ENCODE results near the gene HSD17B2. TPM values are rescaled to one million over a fixed set of nuclear protein-coding genes. Genes with fewer than 3 reads are reported as not detected.

Gene HSD17B2
- total RNA-seq, 2 experiments from 2014 or later, result not detected

DNA sequence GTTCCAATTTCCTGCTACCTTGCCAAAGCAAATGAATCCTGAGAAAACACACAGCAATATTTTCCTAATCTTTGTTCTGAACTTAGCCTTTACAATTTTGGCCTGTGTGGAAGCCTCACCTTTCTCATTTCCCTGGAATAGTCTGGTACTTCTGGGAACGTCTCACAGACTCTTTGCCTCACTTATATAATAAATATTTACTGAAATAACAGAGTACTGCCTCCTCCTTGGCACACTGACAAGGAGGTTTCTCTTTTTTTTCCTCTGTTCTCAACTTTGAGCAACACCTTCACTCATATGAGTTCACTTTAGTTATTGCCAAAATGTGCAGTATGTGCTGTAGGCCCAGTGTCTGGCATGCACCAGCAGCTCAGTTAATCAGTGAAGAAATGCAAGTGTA, 37.3 kb downstream of the HSD17B2 start:
- Mint-ChIP-seq H3K4me3 (no peak overlapping the region), H3K27me3 (peaks cover 30% of the 10 kb centered on the region), H3K27ac (no peak overlapping the region), H3K4me1 (ENCODE audit: low read depth) (peaks cover 8% of the 10 kb centered on the region), H3K36me3 (no peaks in the 10 kb centered on the region), H3K9me3 (peaks cover 4% of the 10 kb centered on the region)
- no peak for DNase-seq
- ChIA-PET POLR2A (interaction anchor here (0.7 kb wide), 1 partner anchor 67 kb away, joined by 3 read pairs; no protein-coding TSS in a partner anchor), CTCF (no interaction called here)
- intact Hi-C loops (cut with micrococcal nuclease), result no loop called here

DNA sequence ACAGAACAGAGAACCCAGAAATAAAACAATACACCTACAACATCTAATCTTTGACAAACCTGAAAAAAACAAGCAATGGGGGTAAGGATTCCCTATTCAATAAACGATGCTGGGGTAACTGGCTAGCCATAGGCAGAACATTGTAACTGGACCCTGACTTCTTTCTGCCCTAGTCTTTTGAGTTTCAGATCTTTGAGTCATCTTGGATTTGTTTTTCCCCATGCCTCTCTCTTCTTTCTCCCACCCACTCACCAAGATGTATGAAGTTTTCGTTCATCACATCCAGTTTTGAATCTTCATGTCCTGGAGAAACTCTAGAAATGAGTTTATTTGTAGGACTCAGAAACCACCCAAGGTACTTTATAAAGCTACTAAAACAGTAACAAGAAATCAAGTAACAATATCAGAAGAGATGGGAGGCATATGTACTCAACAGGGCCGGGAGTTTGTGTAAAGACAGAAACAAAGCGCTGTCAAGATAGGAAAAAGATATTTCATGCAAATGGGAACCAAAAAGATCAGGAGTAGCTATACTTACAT, 39.0 kb downstream of the HSD17B2 start:
- Mint-ChIP-seq H3K36me3 (no peaks in the 10 kb centered on the region), H3K27me3 (peaks cover 29% of the 10 kb centered on the region), H3K4me1 (ENCODE audit: low read depth) (peaks cover 8% of the 10 kb centered on the region), H3K9me3 (peaks cover 4% of the 10 kb centered on the region), H3K27ac (no peak overlapping the region), H3K4me3 (no peak overlapping the region)
- no peak for DNase-seq
- intact Hi-C loops (cut with micrococcal nuclease), result no loop called here
- POLR2A ChIA-PET, result no interaction called here
- CTCF ChIA-PET, result no interaction called here

DNA sequence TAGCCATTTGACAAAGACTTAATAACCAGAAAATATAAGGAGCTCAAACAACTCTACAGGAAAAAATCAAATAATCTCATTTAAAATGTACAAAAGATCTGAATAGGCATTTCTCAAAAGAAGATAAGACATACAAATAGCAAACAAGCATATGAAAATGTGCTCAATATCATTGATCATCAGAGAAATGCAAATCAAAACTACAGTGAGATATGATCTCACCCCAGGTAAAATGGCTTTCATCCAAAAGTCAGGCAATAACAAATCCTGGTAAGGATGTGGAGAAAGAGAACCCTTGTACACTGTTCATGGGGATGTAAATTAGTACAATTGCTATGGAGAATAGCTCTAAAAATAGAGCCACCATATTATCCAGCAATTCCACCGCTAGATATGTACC, 43.1 kb downstream of the HSD17B2 start:
- Mint-ChIP-seq H3K36me3 (no peaks in the 10 kb centered on the region), H3K27ac (no peak overlapping the region), H3K27me3 (peaks cover 33% of the 10 kb centered on the region), H3K9me3 (peaks cover 4% of the 10 kb centered on the region), H3K4me1 (ENCODE audit: low read depth) (peaks cover 12% of the 10 kb centered on the region), H3K4me3 (no peak overlapping the region)
- DNase-seq, result no peak
- ChIA-PET POLR2A (no interaction called here), CTCF (no interaction called here)
- intact Hi-C loops (cut with micrococcal nuclease), result no loop called here

DNA sequence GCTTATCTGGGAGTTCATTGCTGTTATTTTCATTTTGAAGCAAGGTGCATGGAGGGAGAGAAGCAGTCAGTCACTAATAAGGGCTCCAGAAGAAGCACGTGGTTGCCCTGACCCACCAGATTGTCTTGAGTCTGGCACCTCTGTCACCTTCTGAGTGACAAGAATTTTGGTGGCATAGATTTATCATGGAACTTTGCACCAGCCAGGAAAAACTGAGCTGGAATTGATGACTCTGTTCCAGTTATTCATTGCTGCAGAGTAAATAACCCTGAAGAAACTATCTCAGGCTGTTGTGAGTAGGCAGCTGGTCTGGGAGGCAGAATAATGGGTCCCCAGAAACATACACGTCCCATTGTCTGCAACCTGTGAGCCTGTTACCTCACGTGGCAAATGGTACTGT, 44.8 kb downstream of the HSD17B2 start:
- CTCF ChIA-PET, result no interaction called here
- intact Hi-C loops (cut with micrococcal nuclease), result loop anchor here (5.0 to 10.0 kb wide), 2 partner anchors 112 to 155 kb away; no protein-coding TSS in a partner anchor
- H3K9me3 Mint-ChIP-seq, result peaks cover 4% of the 10 kb centered on the region
- H3K27ac Mint-ChIP-seq, result no peak overlapping the region
- POLR2A ChIA-PET, result no interaction called here
- peaks cover 25% of the 10 kb centered on the region for H3K27me3 Mint-ChIP-seq
- H3K4me3 Mint-ChIP-seq, result no peak overlapping the region
- no peak for DNase-seq
- H3K4me1 Mint-ChIP-seq (ENCODE audit: low read depth), result peaks cover 4% of the 10 kb centered on the region
- no peaks in the 10 kb centered on the region for H3K36me3 Mint-ChIP-seq

DNA sequence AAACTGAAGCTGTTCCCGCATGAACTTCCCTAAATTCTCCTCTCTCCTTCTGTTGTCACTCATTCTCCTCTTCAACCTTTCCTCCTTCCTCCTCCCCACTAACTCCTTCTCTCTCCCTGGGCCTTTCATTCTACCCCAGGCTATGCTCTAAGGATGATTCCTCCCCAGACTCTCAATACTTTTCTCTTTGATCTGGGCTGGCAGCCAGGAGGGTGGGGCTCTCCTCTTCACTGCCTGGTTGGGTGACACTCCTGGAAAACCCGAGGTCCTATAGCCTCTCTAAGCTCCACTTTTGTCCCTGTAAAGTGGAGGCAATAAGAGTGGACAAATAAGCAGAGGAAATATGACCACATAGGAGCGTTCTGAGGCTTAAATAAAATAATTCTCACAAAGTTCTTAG, 46.2 kb downstream of the HSD17B2 start:
- H3K4me3 Mint-ChIP-seq, result no peak overlapping the region
- DNase-seq, result no peak
- ChIA-PET CTCF (no interaction called here), POLR2A (no interaction called here)
- peaks cover 4% of the 10 kb centered on the region for H3K4me1 Mint-ChIP-seq (ENCODE audit: low read depth)
- H3K27me3 Mint-ChIP-seq, result peaks cover 23% of the 10 kb centered on the region
- intact Hi-C loops (cut with micrococcal nuclease), result loop anchor here (5.0 to 10.0 kb wide), 2 partner anchors 111 to 154 kb away; no protein-coding TSS in a partner anchor
- H3K27ac Mint-ChIP-seq, result no peak overlapping the region
- no peaks in the 10 kb centered on the region for H3K36me3 Mint-ChIP-seq
- peaks cover 4% of the 10 kb centered on the region for H3K9me3 Mint-ChIP-seq

DNA sequence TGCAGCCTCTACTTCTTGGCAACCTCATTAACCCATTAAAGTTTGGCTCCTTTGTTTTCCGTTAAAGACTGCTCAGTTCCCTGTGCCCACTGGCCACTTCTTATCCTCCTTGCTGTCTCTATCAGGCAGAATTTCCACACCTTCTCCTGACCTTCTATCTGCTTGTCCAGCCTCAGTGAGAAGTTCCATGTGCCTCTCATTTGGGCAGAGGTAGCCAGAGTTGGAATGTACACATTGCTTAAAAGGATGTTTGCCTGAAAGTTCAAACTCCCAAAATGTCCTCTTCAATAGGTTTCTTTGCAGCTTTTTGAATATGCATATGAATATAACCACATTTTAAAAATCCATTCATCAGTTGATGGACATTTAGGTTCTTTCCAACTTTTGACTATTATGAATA, 47.0 kb downstream of the HSD17B2 start:
- POLR2A ChIA-PET, result no interaction called here
- CTCF ChIA-PET, result no interaction called here
- intact Hi-C loops (cut with micrococcal nuclease), result loop anchor here (5.0 to 10.0 kb wide), 2 partner anchors 110 to 153 kb away; no protein-coding TSS in a partner anchor
- no peak overlapping the region for H3K4me3 Mint-ChIP-seq
- H3K9me3 Mint-ChIP-seq, result peaks cover 1% of the 10 kb centered on the region
- no peak for DNase-seq
- H3K27ac Mint-ChIP-seq, result no peak overlapping the region
- H3K4me1 Mint-ChIP-seq (ENCODE audit: low read depth), result peaks cover 4% of the 10 kb centered on the region
- H3K27me3 Mint-ChIP-seq, result peaks cover 21% of the 10 kb centered on the region
- H3K36me3 Mint-ChIP-seq, result no peaks in the 10 kb centered on the region

DNA sequence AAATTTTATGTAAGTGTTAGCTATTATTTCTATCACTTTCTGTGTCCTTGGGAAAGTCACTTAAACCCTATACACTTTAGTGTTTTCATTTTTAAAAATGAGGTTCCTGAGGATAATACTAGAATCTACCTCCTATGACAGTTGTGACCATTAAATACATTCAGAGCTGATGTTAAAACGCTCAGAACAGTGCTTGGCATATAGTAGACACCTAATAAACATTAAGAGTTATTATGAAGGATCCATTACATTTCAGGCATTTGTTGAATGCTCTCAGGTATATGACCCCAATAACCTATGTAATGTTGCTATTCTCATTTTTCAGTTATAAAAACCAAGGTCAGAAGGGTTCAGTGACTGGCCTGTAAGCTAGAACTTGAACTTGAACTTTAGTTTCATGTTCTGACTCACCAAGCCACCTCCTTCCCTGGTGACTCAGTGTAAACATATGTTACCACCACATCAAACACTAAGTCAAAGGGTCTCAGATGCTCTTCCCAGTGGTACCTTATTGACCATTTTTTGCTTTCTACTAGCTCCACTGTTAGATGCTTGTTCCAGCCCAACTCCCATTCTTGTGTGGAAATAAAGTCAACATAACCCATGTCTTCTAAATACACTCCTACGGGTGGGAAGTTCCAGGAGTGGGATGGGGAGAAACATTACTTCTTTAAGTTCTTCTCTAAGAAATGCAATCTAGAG, 47.6 kb downstream of the HSD17B2 start:
- DNase-seq, result peak; percentile 10
- H3K27me3 Mint-ChIP-seq, result peaks cover 21% of the 10 kb centered on the region

DNA sequence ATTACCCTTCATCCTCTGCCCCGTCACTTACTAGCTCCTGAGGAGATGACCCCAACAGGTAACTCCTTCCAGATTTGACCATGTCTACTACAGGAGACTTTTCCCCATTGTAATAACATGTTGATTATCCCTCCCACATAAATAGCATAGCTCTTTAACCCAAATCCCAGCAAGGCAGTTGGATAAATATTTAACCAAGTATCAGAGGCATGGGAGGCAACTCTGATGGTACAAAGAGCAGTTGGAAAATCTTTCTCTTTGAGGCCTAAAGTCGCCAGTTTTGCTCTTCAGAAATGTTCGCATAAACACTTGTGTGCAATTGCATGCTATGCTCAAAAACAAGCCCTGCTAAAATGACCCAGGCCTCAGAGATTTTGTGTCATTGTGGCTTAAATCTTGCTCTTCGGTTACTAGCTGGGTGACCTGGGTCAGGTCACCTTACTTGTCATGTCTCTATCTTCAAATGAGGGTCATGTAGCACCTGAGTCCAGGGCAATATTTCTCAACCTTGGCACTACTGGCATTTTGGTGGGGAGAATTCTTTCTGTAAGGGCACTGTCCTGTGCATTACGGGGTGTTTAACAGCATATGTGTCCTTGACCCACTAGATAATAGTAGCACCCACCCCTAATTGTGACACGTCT, 48.8 kb downstream of the HSD17B2 start:
- no peak overlapping the region for H3K27ac Mint-ChIP-seq
- intact Hi-C loops (cut with micrococcal nuclease), result loop anchor here (5.0 to 10.0 kb wide), 2 partner anchors 108 to 151 kb away; no protein-coding TSS in a partner anchor
- no peaks in the 10 kb centered on the region for H3K9me3 Mint-ChIP-seq
- H3K27me3 Mint-ChIP-seq, result peaks cover 20% of the 10 kb centered on the region
- DNase-seq, result no peak
- H3K36me3 Mint-ChIP-seq, result no peaks in the 10 kb centered on the region
- POLR2A ChIA-PET, result no interaction called here
- H3K4me1 Mint-ChIP-seq (ENCODE audit: low read depth), result peaks cover 4% of the 10 kb centered on the region
- no peak overlapping the region for H3K4me3 Mint-ChIP-seq
- CTCF ChIA-PET, result no interaction called here

More for the DNA sequence above, 47.6 kb downstream of the HSD17B2 start:
- POLR2A ChIA-PET, result no interaction called here
- Mint-ChIP-seq H3K4me3 (no peak overlapping the region), H3K4me1 (ENCODE audit: low read depth) (peaks cover 4% of the 10 kb centered on the region), H3K27ac (no peak overlapping the region), H3K9me3 (no peaks in the 10 kb centered on the region), H3K36me3 (no peaks in the 10 kb centered on the region)
- CTCF ChIA-PET, result no interaction called here
- intact Hi-C loops (cut with micrococcal nuclease), result loop anchor here (5.0 to 10.0 kb wide), 2 partner anchors 110 to 152 kb away; no protein-coding TSS in a partner anchor

DNA sequence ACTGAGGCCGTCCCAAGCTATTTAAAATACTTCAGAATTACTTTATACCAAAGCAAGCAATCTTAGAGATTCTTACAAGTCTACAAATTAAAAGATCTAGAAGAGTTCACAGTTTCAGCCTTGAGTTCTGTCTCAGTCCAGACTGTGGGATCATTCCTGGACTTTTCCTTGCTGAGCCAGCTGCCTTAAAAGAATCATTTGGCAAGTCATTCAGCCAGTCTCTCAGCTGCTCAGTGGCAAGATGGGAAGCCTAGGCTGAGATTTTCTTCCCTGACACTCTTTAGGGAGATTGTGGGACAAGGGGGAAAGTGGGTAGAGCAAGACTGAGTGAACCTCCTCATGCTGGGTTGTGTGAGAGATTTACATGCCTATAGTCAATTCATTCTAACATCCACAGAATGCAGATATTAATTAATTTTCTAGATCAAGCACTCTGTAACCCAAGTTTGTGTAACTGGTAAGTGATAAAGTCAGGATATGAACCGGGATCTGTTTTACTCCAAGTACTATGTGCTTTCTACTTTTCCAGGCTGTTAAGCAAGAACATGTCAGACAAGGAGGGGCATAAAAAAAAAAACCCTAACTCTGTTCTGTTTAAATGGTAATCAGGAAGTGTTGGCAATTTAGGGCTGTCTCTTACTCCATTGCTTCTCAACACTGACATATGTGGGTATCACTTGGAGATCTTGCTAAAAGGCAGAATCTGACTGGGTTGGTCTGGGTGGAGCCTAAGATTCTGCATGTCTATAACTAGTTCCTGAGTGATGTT, 50.1 kb downstream of the HSD17B2 start:
- H3K4me1 Mint-ChIP-seq (ENCODE audit: low read depth), result peaks cover 4% of the 10 kb centered on the region
- ChIA-PET CTCF (no interaction called here), POLR2A (no interaction called here)
- H3K9me3 Mint-ChIP-seq, result no peaks in the 10 kb centered on the region
- no peak for DNase-seq
- no peak overlapping the region for H3K27ac Mint-ChIP-seq
- H3K4me3 Mint-ChIP-seq, result no peak overlapping the region
- intact Hi-C loops (cut with micrococcal nuclease), result loop anchor here (10.0 kb wide), 1 partner anchor 150 kb away; no protein-coding TSS in a partner anchor
- peaks cover 15% of the 10 kb centered on the region for H3K27me3 Mint-ChIP-seq
- no peaks in the 10 kb centered on the region for H3K36me3 Mint-ChIP-seq

DNA sequence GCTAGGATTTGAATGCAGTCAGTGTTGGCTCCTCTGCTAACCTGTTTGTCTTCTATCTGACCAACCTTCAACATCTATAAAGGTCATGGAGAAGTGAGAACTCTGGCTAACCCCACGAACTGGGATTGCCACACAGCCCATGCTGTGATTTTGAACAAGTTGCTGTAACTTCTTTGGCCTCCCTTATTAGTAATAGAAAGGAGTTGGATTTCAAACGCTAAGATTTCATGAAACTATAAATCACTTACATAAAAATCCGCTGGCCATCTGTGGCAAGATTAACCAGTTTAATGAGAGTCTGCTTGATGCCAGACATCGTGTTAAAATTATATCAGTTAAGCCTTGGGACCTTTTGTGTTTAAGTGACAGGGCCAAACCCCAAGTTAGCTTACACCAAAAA, 53.4 kb downstream of the HSD17B2 start:
- H3K27me3 Mint-ChIP-seq, result peaks cover 4% of the 10 kb centered on the region
- DNase-seq, result no peak
- POLR2A ChIA-PET, result no interaction called here
- H3K4me1 Mint-ChIP-seq (ENCODE audit: low read depth), result no peaks in the 10 kb centered on the region
- no peak overlapping the region for H3K27ac Mint-ChIP-seq
- no peak overlapping the region for H3K4me3 Mint-ChIP-seq
- CTCF ChIA-PET, result no interaction called here
- H3K36me3 Mint-ChIP-seq, result no peaks in the 10 kb centered on the region
- intact Hi-C loops (cut with micrococcal nuclease), result loop anchor here (10.0 kb wide), 1 partner anchor 146 kb away; no protein-coding TSS in a partner anchor
- H3K9me3 Mint-ChIP-seq, result no peaks in the 10 kb centered on the region

DNA sequence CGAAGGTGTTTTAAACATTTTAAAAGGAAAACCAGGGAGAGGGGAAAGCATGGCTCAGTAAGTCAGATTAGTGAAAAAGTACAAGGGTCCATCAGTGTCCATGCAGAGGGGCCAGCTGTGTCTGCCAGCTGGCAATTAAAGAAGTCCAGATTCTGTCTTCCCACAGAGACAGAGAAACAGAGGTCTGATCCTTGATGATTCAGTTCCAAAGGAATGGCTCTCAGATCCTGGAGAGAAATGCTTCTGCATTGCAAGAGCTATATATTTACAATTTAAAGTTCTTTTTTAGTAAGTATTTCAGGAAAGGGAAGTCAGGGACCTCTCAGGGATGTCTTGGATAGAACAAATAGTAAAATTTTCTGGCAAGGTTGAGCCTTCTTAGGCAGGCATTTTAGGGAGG, 56.2 kb downstream of the HSD17B2 start:
- CTCF ChIA-PET, result no interaction called here
- H3K27me3 Mint-ChIP-seq, result peaks cover 6% of the 10 kb centered on the region
- peaks cover 6% of the 10 kb centered on the region for H3K4me1 Mint-ChIP-seq (ENCODE audit: low read depth)
- POLR2A ChIA-PET, result no interaction called here
- no peaks in the 10 kb centered on the region for H3K9me3 Mint-ChIP-seq
- DNase-seq, result no peak
- intact Hi-C loops (cut with micrococcal nuclease), result no loop called here
- no peaks in the 10 kb centered on the region for H3K36me3 Mint-ChIP-seq
- no peak overlapping the region for H3K27ac Mint-ChIP-seq
- H3K4me3 Mint-ChIP-seq, result no peak overlapping the region

DNA sequence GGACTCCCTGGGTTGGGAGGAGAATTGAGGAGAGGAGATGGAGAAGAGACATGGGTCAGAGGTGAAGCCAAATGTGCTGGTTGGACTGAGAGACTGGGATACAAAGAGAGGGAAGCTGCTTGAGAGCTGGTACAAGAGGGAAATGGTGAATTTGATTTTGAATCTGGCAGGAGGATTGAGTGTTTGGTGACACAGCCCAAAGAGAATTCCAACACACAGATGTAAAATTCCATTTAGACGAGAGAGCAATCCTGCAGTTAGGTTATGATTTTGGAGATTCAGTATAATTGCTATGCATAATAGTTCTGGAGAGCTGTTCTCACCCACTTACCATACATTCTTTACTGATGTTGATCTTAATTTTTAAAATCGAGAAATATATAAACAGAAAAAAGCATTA, 57.7 kb downstream of the HSD17B2 start:
- intact Hi-C loops (cut with micrococcal nuclease), result no loop called here
- Mint-ChIP-seq H3K27me3 (peaks cover 4% of the 10 kb centered on the region), H3K4me1 (ENCODE audit: low read depth) (peaks cover 6% of the 10 kb centered on the region), H3K27ac (no peak overlapping the region), H3K4me3 (no peak overlapping the region), H3K36me3 (no peaks in the 10 kb centered on the region), H3K9me3 (no peaks in the 10 kb centered on the region)
- ChIA-PET POLR2A (no interaction called here), CTCF (no interaction called here)
- DNase-seq, result no peak
